ENCODE data around the gene DCBLD1.
"Not testable (repeated sequence)": the region's sequence is repeated elsewhere in the genome, so short reads cannot be mapped to it uniquely, and the experiment has no call there.

The DCBLD1 gene

DNA sequence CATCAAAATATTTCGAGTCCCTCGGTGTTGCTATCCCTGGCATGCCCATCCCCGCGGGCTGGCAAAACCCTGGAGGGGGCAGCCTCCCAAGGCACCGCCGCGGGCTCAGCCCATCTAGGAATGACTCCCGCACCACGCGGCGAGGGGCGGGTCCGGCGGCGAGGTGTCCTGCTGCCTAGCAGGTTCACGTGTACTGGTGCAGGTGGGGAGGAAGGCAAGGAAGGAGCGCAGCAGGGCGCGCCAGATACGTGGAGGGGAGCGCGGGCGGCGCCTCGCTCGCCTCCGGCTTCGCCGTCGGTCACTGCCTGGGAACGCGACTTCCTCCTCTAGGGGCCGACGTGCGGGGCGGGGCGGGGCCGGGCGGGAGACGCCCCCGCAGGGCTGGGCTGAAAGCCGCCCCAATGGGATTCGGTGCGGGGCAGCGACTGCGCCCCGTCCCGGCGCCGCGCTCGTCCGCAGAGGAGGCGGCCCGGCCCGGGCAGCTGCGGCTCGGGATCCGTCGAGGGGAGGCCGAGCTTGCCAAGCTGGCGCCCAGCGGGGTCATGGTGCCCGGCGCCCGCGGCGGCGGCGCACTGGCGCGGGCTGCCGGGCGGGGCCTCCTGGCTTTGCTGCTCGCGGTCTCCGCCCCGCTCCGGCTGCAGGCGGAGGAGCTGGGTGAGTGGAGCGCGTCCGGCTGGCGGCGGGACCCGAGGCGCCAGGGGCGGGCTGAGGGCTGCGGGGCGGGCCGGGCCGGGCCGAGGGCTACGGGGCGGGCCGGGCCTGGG lies at the start of gene DCBLD1:
TSS of gene DCBLD1 (plus strand) at position 435 of the 764 bp plus-strand sequence. CDS start at position 543, 108 bp downstream.
- peak; percentile 74 for DNase-seq

GRCh38 chr6:117440706-117441525 lies 41.6 kb upstream of the DCBLD1 start:
- peak; percentile 99 for DNase-seq

- DNase-seq = peak; percentile 73
Measured at GRCh38 chr6:117441824-117442264, 40.6 kb upstream of the DCBLD1 start.

- not testable (repeated sequence) for DNase-seq
Measured at GRCh38 chr6:117442313-117442712, 40.2 kb upstream of the DCBLD1 start.

DNA sequence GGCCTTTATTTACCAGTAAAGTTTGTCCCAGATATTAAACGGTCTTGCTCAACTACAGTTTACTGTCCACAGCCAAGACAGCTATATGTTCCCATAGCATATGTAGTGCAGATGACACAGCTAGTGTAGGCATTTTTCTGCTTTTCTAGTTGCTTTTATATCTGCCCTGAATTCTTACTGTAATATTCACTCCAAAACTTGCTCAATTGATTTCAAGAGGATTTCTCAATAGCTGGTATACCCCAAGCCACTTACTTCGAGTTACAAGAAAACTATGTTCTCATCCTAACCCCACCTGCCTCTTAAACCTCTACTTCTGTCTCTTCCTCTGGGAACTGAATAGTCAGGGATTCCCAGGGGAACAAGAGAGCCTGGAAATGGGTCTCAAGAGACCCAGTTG lies 37.9 kb upstream of the DCBLD1 start:
- peak; percentile 84 for DNase-seq

DNA sequence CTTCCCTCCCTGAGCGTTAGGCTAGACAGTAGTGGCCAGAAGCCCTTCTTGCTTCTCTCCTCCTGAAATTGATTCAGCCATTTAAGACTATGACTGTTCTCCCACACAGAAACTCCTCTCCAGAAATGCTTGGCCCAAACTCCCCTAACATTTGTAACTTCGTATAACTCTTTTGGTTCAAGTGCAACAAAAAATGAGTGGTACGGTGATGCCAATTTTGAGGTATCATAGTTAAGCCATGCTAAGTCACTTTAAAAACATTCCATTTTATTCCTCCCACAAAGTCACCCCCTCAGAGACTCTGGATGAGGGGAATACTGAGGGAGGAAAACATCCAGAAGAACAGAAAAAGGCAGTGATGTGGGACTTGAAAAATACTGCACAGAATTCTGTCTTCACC lies 35.6 kb upstream of the DCBLD1 start:
- DNase-seq = no peak

DNA sequence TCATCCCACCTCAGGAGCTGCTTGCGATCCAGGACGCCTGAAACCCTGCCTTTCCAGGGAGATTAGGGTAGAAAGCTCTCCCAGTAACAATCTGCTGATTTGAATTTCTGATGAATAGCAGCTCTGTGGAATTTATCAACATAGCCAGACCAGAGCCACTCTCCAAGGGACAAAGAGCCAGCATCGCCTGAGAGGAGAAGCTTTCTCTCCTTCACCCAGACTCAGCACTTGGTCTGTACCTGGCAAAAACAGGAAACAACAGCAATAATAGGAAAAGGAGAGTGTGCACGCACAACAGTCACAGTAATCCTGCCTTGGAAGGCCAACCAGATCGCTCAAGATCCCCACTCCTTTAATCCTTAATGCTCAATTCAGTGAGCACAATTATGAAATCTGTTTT lies 34.5 kb upstream of the DCBLD1 start:
- DNase-seq = no peak

DNA sequence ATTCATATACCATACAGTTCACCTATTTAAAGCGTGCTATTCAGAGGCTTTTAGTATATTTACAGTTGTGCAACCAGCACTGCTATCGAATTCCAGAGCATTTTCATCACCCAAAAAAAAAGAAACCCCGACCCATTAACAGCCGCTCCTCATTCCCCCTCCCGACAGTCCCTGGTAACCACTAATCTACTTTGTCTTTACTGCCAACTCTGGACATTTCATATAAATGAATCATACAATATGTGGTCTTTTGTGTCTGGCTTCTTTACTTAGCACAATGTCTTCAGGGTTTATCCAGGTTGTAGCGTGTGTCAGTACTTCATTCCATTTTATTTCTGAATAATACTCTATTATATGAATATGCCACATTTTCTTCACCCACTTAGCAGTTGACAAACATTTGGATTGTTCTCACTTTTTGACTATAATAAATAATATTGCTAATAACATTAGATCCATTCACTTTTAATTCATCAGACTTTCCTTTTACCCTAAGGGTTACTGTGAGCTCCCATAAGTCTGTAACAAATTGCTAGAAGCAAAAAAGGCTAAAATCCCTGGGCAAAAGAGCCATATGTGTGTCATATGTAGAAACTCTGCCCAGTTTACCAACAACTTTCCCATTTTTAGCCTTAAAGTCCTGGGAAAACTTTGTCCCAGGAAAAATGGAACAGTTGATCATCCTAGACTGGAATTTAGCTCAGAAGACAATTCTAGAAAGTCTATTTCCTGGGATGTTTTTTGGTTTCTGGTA lies 33.6 kb upstream of the DCBLD1 start:
- DNase-seq = peak; percentile 96

DNA sequence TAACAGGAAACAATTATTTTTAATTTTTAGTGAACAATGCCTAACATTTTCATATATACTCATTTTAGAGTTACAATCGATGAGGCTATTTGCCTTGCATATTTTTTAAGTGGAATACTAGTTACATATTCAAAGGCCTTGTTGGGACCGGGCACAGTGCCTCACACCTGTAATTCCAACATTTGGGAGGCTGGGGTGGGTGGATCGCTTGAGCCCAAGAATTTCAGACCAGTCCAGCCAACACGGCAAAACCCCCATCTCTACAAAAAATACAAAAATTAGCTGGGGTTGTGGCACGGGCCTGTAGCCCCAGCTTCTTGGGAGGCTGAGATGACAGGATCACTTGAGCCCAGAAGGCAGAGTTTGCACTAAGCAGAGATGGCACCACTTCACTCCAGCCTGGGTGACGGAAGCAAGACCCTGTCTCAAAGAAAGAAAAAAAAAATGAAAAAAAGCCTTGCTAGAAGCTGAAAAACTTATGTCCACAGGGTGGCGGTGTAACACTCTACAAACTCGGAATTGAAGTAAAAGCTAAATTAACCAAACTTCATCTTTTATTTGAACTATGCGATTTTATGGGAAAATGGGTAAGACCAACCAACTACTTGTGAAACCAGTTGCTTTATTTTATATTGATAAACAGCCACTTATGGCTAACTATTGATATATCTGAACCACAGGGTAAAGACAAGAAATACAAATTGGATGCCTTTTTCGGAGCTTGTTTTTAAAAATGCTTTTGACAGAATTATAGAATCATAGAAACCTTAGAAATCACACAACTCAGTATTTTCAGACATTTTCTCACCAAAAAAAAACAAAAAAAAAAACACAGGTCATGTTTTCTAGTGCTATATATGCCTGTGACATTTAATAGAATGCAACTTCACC lies 32.7 kb upstream of the DCBLD1 start:
- peak; percentile 64 for DNase-seq

GRCh38 chr6:117451671-117452070 lies 30.8 kb upstream of the DCBLD1 start:
- DNase-seq = peak; percentile 38

DNA sequence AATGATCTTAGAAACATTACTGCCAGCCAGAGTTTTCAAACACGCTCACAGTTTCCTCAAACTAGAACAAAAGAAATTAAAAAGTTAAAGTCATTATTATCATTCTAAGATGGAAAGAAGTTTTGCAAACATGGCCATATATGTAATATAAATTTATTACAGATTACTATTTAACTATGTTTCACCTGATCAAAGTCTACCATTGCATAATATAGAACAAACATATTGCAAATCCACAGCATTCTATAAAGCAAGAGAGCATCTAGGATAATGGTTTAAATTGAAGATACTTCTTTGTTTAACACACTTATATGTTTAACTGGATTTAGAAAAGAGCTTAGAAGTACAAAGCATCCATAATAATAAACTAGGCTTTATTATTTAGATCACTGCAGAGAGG lies 26.2 kb upstream of the DCBLD1 start:
- no peak for DNase-seq

- no peak for DNase-seq
Measured at GRCh38 chr6:117456998-117457397, 25.5 kb upstream of the DCBLD1 start.

DNA sequence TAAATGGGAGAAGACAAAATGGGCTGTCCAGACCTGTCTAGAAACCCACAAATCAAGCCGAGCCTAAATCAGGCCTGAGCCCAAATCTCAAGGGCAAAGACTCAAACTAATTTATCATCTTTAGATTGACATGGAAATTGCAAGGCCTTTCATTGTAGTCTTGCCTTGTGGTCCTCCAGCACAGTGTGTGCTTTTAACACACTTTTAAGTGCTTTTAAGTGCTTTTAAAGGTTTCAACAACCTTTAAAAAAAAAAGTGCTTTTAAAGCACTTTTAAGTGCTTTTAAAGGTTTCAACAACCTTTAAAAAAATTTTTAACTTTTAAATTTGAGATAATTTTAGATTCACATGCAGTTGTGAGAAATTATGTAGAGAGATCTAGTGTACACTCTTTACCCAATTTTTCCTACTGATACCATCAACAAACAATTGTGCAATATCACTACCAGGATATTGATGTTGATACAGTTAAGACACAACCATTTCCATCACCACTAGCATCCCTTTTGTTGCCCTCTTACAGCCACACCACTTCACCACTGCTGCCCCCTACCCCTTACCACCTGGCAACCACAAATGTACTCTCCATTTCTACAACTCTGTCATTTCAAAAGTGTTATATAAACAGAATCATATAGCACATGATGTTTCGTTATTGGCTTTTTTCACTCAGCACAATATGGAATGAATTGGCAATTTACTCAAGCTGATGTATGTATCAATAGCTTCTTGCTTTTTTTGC lies 23.1 kb upstream of the DCBLD1 start:
- no peak for DNase-seq

GRCh38 chr6:117463762-117464665 lies 18.5 kb upstream of the DCBLD1 start:
- DNase-seq = peak; percentile 79

- no peak for DNase-seq
Measured at GRCh38 chr6:117464700-117465099, 17.8 kb upstream of the DCBLD1 start.

GRCh38 chr6:117465691-117466090 lies 16.8 kb upstream of the DCBLD1 start:
- DNase-seq = no peak

GRCh38 chr6:117467876-117468275 lies 14.6 kb upstream of the DCBLD1 start:
- DNase-seq = no peak

- not testable (repeated sequence) for DNase-seq
Measured at GRCh38 chr6:117468527-117468926, 13.9 kb upstream of the DCBLD1 start.

GRCh38 chr6:117469356-117469755 lies 13.1 kb upstream of the DCBLD1 start:
- DNase-seq = no peak

GRCh38 chr6:117469791-117470190 lies 12.7 kb upstream of the DCBLD1 start:
- DNase-seq = no peak

All from HCEC 1CT (cell line).